Endothelial cell of umbilical vein (primary cell): ENCODE results near the gene SERPINB10.

Source experiments
- EZH2 ChIP-seq: IDR thresholded peaks from 2 replicates; pipeline ENCODE4 v1.6.1; 2012; ENCODE audit warnings: borderline replicate concordance, low read depth, mild to moderate bottlenecking, moderate library complexity, low read length, inconsistent platforms; ENCODE audit not compliant: severe bottlenecking
- FOS ChIP-seq: IDR thresholded peaks from 2 replicates; pipeline ENCODE4 v1.6.1; 2011; ENCODE audit warnings: mild to moderate bottlenecking, low read length, moderate library complexity, borderline replicate concordance; ENCODE audit not compliant: insufficient read depth
- JUN ChIP-seq: IDR thresholded peaks from 2 replicates; pipeline ENCODE4 v1.6.1; 2011; ENCODE audit warnings: borderline replicate concordance, low read depth; ENCODE audit not compliant: insufficient read length, insufficient read depth
- POLR2A ChIP-seq: IDR thresholded peaks from 2 replicates; pipeline ENCODE4 v1.6.1; 2012; ENCODE audit warnings: low read depth, mild to moderate bottlenecking, control low read depth, low read length
- POLR2AphosphoS5 ChIP-seq: IDR thresholded peaks from 2 replicates; pipeline ENCODE4 v1.6.1; 2012; ENCODE audit warnings: low read depth, mild to moderate bottlenecking, control low read depth, low read length, moderate library complexity; ENCODE audit not compliant: insufficient read depth
- TF ChIP-seq, protein P1 (sequence below): IDR thresholded peaks from 2 replicates; pipeline ENCODE4 v1.6.1; 2011; ENCODE audit not compliant: insufficient read depth, insufficient read length
- TF ChIP-seq, protein P2 (sequence below), 2 donors: IDR thresholded peaks; 1 replicate in 1 of 2; 2 replicates in 1 of 2; pipeline ENCODE4 v1.5.1; 2011; ENCODE audit warnings: low read length in 2 of 2, mild to moderate bottlenecking in 2 of 2, moderate library complexity in 2 of 2, control low read depth in 1 of 2, inconsistent platforms in 1 of 2, low read depth in 1 of 2; ENCODE audit not compliant: insufficient read depth in 1 of 2; ENCODE audit errors: extremely low read depth in 1 of 2

DNA sequence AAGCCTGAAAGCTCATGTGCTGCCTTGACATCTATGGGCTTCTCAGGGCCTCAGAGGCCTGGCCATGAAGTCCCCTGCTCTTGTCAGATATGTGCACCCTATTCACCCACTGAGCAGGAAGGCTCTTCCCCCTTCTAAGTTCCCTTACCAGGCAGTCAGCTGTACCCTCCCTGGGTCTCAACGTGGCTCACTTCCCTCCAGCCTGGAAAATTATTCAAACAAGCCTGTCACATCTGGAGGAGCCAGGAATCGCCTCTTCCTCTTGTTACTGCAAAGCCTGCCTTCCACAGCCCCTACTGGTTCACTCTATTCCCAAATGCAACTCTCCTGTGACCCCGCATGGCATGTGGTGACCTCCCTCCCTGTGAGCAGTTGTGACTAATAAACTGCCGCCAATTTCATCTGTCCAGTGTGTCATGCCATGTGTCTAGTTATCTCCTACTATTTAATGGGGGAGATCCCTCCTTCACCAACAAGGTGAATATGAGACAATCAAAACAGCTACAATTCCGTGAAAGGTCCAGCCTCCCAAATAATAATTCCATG, 53.8 kb downstream of the SERPINB10 start:
- TF ChIP-seq, protein P1, sequence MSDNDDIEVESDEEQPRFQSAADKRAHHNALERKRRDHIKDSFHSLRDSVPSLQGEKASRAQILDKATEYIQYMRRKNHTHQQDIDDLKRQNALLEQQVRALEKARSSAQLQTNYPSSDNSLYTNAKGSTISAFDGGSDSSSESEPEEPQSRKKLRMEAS = no peak
- TF ChIP-seq, protein P2, sequence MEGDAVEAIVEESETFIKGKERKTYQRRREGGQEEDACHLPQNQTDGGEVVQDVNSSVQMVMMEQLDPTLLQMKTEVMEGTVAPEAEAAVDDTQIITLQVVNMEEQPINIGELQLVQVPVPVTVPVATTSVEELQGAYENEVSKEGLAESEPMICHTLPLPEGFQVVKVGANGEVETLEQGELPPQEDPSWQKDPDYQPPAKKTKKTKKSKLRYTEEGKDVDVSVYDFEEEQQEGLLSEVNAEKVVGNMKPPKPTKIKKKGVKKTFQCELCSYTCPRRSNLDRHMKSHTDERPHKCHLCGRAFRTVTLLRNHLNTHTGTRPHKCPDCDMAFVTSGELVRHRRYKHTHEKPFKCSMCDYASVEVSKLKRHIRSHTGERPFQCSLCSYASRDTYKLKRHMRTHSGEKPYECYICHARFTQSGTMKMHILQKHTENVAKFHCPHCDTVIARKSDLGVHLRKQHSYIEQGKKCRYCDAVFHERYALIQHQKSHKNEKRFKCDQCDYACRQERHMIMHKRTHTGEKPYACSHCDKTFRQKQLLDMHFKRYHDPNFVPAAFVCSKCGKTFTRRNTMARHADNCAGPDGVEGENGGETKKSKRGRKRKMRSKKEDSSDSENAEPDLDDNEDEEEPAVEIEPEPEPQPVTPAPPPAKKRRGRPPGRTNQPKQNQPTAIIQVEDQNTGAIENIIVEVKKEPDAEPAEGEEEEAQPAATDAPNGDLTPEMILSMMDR (IDR thresholded peaks at IDR 0.05; ENCODE audit: extremely low read depth in 1 of 2, insufficient read depth in 1 of 2, low read depth in 1 of 2, low read length in 2 of 2) = no peak
- TF ChIP-seq POLR2A = no peak
- no peak for TF ChIP-seq EZH2
- TF ChIP-seq FOS = no peak
- no peak for TF ChIP-seq POLR2AphosphoS5
- no peak for TF ChIP-seq JUN
